KG1 (cell line): Measurements from ENCODE around the gene CACNA2D2.

Source experiments
- DNase-seq: peaks from one replicate; lab custom pipeline; 2025; lab: John Stamatoyannopoulos, UW

CACNA2D2 gene

GRCh38 chr3:50503504-50504342, at the start of gene CACNA2D2:
Gene CACNA2D2, minus strand, starts transcription at chr3:50503634. Its CDS starts 211 bp downstream, at chr3:50503423.
- no peak for DNase-seq

- no peak for DNase-seq
Measured at GRCh38 chr3:50552598-50552997, 49.2 kb upstream of the CACNA2D2 start.

GRCh38 chr3:50551681-50552435, 48.4 kb upstream of the CACNA2D2 start:
- DNase-seq, result no peak

GRCh38 chr3:50551054-50551659, 47.7 kb upstream of the CACNA2D2 start:
- no peak for DNase-seq

GRCh38 chr3:50550079-50550736, 46.8 kb upstream of the CACNA2D2 start:
- peak; percentile 27 for DNase-seq

- DNase-seq, result no peak
Measured at GRCh38 chr3:50549226-50549625, 45.8 kb upstream of the CACNA2D2 start.

- DNase-seq, result no peak
Measured at GRCh38 chr3:50545781-50546180, 42.3 kb upstream of the CACNA2D2 start.

- no peak for DNase-seq
Measured at GRCh38 chr3:50542177-50543034, 39.0 kb upstream of the CACNA2D2 start.

- no peak for DNase-seq
Measured at GRCh38 chr3:50539356-50540286, 36.2 kb upstream of the CACNA2D2 start.

- DNase-seq, result no peak
Measured at GRCh38 chr3:50537421-50538129, 34.1 kb upstream of the CACNA2D2 start.

- no peak for DNase-seq
Measured at GRCh38 chr3:50536471-50537180, 33.2 kb upstream of the CACNA2D2 start.

GRCh38 chr3:50534681-50535330, 31.4 kb upstream of the CACNA2D2 start:
- no peak for DNase-seq

- no peak for DNase-seq
Measured at GRCh38 chr3:50533807-50534461, 30.5 kb upstream of the CACNA2D2 start.

- no peak for DNase-seq
Measured at GRCh38 chr3:50533316-50533715, 29.9 kb upstream of the CACNA2D2 start.

- DNase-seq, result no peak
Measured at GRCh38 chr3:50532062-50532705, 28.8 kb upstream of the CACNA2D2 start.

GRCh38 chr3:50531201-50531600, 27.8 kb upstream of the CACNA2D2 start:
- no peak for DNase-seq
